ENCODE results near the gene MB21D2. TPM values are rescaled to one million over a fixed set of nuclear protein-coding genes. Genes with fewer than 3 reads are reported as not detected.

The MB21D2 gene
- total RNA-seq, 1 donor from 2014 or later, result 9.8 TPM

- no peak for DNase-seq (ENCODE audit: low read depth, low spot score)
Observed at GRCh38 chr3:192892981-192893700, 24.5 kb downstream of the MB21D2 start.

GRCh38 chr3:192890347-192891335 lies 27.0 kb downstream of the MB21D2 start:
- DNase-seq (ENCODE audit: low read depth, low spot score), result no peak

- no peak for DNase-seq (ENCODE audit: low read depth, low spot score)
Observed at GRCh38 chr3:192889679-192890078, 28.0 kb downstream of the MB21D2 start.

GRCh38 chr3:192888190-192888589 lies 29.5 kb downstream of the MB21D2 start:
- no peak for DNase-seq (ENCODE audit: low read depth, low spot score)

- no peak for DNase-seq (ENCODE audit: low read depth, low spot score)
Observed at GRCh38 chr3:192887701-192888100, 30.0 kb downstream of the MB21D2 start.

- DNase-seq (ENCODE audit: low read depth, low spot score), result peak; percentile 37
Observed at GRCh38 chr3:192887047-192887446, 30.6 kb downstream of the MB21D2 start.

GRCh38 chr3:192884777-192885773 lies 32.6 kb downstream of the MB21D2 start:
- peak; percentile 45 for DNase-seq (ENCODE audit: low read depth, low spot score)

GRCh38 chr3:192883512-192883911 lies 34.1 kb downstream of the MB21D2 start:
- no peak for DNase-seq (ENCODE audit: low read depth, low spot score)

- DNase-seq (ENCODE audit: low read depth, low spot score), result no peak
Observed at GRCh38 chr3:192881159-192881786, 36.4 kb downstream of the MB21D2 start.

GRCh38 chr3:192880313-192880712 lies 37.3 kb downstream of the MB21D2 start:
- no peak for DNase-seq (ENCODE audit: low read depth, low spot score)

- peak; percentile 62 for DNase-seq (ENCODE audit: low read depth, low spot score)
Observed at GRCh38 chr3:192879346-192880031, 38.2 kb downstream of the MB21D2 start.

- no peak for DNase-seq (ENCODE audit: low read depth, low spot score)
Observed at GRCh38 chr3:192875971-192876565, 41.6 kb downstream of the MB21D2 start.

- DNase-seq (ENCODE audit: low read depth, low spot score), result no peak
Observed at GRCh38 chr3:192870822-192871221, 46.8 kb downstream of the MB21D2 start.

GRCh38 chr3:192869131-192870031 lies 48.3 kb downstream of the MB21D2 start:
- DNase-seq (ENCODE audit: low read depth, low spot score), result no peak

GRCh38 chr3:192867645-192868044 lies 50.0 kb downstream of the MB21D2 start:
- DNase-seq (ENCODE audit: low read depth, low spot score), result no peak

GRCh38 chr3:192866804-192867203 lies 50.9 kb downstream of the MB21D2 start:
- DNase-seq (ENCODE audit: low read depth, low spot score), result no peak

- no peak for DNase-seq (ENCODE audit: low read depth, low spot score)
Observed at GRCh38 chr3:192864941-192865340, 52.7 kb downstream of the MB21D2 start.

- DNase-seq (ENCODE audit: low read depth, low spot score), result no peak
Observed at GRCh38 chr3:192863091-192863420, 54.6 kb downstream of the MB21D2 start.
